GM19025 (cell line): ENCODE data around the gene JARID2.
"Not testable (repeated sequence)": the region's sequence is repeated elsewhere in the genome, so short reads cannot be mapped to it uniquely, and the experiment has no call there.

ENCODE experiments used
- ATAC-seq: cut with Tn5 transposase; IDR thresholded peaks from one replicate; pipeline ENCODE4 v1.9.1; 2021; ENCODE audit warnings: mild to moderate bottlenecking, low read depth, moderate library complexity; ENCODE audit not compliant: unreplicated experiment

JARID2 gene

DNA sequence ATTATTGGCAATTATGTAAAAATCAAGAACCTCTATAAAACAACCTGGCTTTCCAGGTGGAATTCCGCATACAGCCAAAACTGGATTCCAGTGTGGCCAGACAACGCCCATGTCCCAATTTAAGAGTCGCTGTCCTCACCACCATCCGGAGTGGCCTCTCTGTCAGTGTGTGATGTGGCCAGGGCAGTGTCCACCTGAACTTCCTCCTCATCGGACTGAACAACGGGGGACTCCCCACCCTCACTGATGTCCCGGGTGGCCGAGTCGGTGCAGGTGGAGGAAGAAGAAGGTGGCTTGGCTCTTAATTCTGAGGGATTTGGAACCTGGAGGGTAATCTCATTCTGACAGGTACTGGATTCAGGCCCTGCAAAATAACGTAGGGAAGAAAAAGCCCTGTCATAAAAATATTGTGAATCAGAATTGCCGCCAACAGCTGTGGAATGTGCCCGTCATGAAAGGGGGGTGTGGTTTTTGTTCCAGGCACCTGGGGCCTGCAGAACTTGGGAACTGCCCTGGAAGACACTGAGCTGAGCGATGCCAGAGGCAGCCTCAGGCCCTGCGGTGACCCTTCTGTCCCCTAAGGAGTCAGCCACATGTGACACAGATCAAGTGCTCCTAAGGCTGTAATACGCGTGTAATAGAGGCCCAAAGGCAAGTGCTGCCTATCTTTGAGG lies 277.1 kb downstream of the JARID2 start:
- ATAC-seq: no peak

DNA sequence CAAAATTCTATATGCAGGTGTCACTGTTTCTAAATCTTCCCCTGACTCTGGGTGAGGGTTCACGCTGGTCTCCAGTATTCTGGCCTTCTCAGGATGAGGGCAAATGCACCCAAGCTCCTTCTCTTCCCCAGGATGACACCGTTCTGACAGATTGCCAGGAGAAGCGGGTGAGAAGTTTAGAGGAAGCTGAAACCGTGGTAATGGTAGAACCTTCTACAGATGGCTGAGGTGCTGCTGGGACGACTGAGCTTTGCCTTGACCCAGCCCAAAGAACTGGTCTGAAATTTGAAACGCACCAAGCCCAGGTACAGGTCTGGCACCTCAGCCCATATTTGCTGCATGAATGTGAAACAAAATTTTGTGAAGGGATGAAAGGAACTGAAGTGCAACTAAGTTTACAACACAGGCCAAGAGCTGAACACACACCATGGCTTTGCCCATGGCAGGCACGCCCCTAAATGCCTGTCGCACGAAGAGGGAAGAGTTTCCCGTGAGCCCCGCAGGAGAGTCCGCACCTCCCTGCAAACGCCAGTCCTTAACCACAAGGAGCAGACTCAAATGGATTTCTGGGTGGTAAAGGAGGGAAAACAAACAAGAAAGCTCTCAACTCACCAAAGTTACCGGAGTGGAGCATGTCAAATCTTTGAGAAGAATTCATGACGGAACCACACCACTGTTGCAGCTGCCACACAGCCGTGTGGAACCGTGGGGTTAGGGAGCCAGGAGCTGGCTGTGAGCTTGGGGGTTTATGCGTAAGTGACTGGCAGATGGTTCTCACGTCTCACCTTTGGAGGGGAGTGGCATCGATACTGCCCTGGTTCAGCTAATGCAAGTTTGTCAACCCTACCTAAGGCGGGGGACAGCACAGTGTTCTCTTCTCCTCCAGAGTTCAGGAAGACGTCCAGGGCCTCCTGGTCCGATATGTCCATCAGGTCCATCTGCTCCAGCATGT lies 278.1 kb downstream of the JARID2 start:
- ATAC-seq: no peak

- no peak for ATAC-seq
These were observed 279.1 kb downstream of the JARID2 start for GRCh38 chr6:15524861-15525401.

GRCh38 chr6:15526212-15526701 lies 280.4 kb downstream of the JARID2 start:
- ATAC-seq: peak; percentile 89

- ATAC-seq: no peak
These were observed 282.2 kb downstream of the JARID2 start for GRCh38 chr6:15527838-15528617.

DNA sequence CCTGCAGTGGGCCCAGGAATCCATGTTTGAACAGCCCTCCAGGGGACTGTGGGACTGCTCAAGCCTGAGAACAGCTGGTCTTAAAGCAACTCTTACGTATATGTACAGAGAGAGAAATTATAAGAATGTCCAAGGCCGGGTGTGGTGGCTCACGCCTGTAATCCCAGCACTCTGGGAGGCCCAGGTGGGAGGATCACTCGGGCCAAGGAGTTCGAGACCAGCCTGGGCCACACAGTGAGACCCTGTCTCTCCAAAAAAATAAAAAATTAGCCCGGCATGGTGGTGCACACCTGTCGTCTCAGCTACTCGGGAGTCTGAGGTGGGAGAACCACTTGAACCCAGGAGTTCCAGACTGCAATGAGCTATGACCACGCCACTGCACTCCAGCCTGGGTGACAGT lies 283.0 kb downstream of the JARID2 start:
- no peak for ATAC-seq

GRCh38 chr6:15530411-15530810 lies 284.5 kb downstream of the JARID2 start:
- no peak for ATAC-seq

GRCh38 chr6:15531973-15532372 lies 286.1 kb downstream of the JARID2 start:
- ATAC-seq: no peak

DNA sequence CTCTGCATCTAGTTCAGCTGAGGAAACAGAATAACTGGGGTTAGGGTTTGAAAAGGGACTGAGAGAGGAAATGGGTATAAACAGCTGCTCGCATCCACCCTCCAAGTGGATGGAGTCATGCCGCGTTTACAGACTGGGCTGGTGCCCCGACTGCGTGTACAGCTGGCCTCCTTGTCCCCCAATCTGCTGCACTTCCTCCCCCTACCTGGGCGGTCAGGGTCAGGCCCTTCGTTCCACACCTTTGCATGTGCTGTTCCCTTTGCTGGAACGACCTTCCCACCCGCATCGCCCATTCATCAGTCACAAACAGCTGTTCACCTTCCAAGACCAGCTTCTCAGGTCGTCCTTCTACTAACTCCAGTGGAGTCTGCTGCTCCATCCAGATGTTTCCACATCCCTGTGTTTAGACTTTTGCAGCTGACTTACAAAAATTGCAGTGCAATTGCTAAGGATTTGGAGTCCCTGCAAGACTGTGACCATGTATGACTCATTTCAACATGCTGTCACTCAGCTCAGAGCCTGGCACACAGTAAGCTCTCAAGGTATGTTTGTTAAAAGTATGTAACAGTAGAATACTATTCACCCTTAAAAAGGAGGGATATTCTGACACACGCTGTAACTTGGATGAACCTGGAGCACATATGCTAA lies 287.6 kb downstream of the JARID2 start:
- no peak for ATAC-seq

DNA sequence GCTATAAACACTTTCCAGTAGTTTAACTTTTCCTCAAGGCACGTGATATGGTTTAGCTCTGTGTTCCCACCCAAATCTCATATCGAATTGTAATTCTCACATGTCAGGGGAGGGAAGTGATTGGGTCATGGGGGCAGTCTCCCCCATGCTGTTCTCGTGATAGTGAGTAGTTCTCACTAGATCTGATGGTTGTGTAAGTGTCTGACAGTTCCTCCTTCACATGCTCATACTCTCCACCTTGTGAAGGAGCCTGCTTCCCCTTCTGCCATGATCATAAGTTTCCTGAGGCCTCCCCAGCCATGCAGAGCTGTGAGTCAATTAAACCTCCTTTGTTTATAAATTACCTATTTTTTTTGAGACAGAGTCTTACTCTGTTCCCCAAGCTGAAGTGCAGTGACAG lies 289.1 kb downstream of the JARID2 start:
- ATAC-seq: no peak

GRCh38 chr6:15535495-15536197 lies 289.8 kb downstream of the JARID2 start:
- ATAC-seq: no peak

DNA sequence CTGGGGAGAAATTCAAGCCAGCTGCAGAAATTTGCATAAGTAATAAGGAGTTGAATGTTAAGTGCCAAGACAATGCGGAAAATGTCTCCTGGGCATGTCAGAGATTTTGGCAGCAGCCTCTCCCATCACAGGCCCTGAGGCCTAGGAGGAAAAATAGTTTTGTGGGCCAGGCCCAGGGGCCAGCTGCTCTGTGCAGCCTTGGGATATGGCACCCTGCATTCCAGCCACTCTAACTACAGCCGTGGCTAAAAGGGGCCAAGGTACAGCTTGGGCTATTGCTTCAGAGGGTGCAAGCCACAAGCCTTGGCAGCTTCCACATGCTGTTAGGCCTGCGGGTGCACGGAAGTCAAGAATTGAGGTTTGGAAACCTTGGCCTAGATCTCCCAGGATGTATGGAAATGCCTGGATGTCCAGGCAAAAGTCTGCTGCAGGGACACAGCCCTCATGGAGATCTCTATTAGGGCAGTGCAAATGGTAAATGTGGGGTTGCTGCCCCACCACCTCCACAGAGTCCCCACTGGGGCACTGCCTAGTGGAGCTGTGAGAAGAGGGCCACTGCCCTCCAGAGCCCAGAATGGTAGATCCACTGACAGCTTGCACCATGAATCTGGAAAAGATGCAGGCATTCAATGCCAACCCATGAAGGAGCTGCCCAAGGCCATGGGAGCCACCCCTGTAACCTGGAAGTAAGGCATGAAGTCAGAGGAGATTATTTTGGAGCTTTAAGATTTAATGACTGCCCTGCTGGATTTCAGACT lies 290.5 kb downstream of the JARID2 start:
- no peak for ATAC-seq

GRCh38 chr6:15538106-15538505 lies 292.2 kb downstream of the JARID2 start:
- no peak for ATAC-seq

GRCh38 chr6:15538766-15539495 lies 293.1 kb downstream of the JARID2 start:
- ATAC-seq: no peak

DNA sequence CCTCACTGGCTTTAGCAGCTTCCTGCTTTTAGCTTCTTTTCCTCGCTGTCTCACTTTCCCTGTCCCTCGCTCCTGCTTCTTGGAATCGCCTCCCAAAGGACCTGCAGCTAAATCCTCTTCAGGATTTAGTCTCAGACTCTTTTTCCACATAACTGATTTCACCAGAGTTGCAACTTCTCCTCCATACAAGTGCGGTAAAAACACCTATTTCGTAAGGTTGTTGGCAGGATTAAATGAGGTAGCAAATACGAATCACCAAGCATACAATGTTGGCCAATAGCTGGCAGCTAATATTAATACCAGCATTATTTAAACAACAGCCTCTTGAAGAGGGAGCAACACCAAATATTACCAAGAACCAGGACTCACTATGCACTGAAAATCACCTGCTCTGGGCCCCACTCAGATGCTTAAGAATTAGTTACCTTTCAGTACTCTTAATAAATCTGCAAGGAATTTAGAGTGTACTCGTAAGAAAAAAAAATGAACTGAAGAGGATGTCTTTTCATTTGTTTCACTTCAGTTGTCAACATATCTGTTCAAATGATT lies 293.9 kb downstream of the JARID2 start:
- ATAC-seq: no peak

GRCh38 chr6:15543332-15543917 lies 297.6 kb downstream of the JARID2 start:
- not testable (repeated sequence) for ATAC-seq

DNA sequence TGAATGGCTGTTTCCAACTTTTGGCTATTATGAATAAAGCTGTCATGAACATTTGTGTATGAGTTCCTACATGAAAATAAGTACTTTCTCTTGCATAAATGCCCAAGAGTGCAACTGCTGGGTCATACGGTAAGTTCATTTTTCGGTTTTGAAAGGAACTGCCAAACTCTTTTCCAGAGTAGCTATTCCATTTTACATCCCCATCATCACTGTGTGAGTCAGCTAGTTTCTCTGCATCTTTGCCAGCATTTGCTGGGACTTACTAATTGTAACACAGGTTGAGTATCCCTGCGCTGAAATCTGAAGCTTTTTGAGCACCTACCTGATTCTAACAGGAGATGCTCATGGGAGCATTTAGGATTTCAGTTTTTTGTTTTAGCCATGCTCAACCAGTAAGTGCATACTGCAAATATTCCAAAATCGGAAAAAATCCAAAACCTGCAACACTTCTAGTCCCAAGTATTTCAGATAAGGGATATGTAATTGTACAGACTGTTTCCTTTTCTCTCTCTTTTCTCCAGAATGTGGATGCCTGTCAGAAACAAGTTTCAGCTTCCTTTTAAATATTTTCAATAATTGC lies 298.5 kb downstream of the JARID2 start:
- ATAC-seq: no peak
